Measurements from ENCODE around the gene ATXN1.

GRCh38 chr6:16335176-16335575, 426.1 kb downstream of the ATXN1 start:
- TF ChIP-seq CTCF (IDR thresholded peaks at IDR 0.05): no peak
- no peak for TF ChIP-seq POLR2A (IDR thresholded peaks at IDR 0.05)
